GM18867 (cell line): ENCODE results near the gene GMPPA.

Experiments
- ATAC-seq: cut with Tn5 transposase; IDR thresholded peaks from one replicate; pipeline ENCODE4 v1.9.1; 2021; ENCODE audit warnings: mild to moderate bottlenecking, moderate library complexity; ENCODE audit not compliant: unreplicated experiment

Gene GMPPA

GRCh38 chr2:219498280-219499057 lies at the start of gene GMPPA:
Gene GMPPA, plus strand, starts transcription at chr2:219498891. Its CDS starts 1,085 bp downstream, at chr2:219499976.
- ATAC-seq: peak; percentile 94

- ATAC-seq: no peak
Measured at GRCh38 chr2:219449609-219450008, 49.1 kb upstream of the GMPPA start.

GRCh38 chr2:219451661-219452360 lies 46.9 kb upstream of the GMPPA start:
- no peak for ATAC-seq

- ATAC-seq: no peak
Measured at GRCh38 chr2:219452361-219453317, 46.1 kb upstream of the GMPPA start.

- no peak for ATAC-seq
Measured at GRCh38 chr2:219453671-219454590, 44.8 kb upstream of the GMPPA start.

GRCh38 chr2:219455581-219455980 lies 43.1 kb upstream of the GMPPA start:
- ATAC-seq: no peak

- peak; percentile 70 for ATAC-seq
Measured at GRCh38 chr2:219457784-219458369, 40.8 kb upstream of the GMPPA start.

- no peak for ATAC-seq
Measured at GRCh38 chr2:219458996-219459395, 39.7 kb upstream of the GMPPA start.

GRCh38 chr2:219459460-219460311 lies 39.0 kb upstream of the GMPPA start:
- ATAC-seq: peak; percentile 79

- ATAC-seq: no peak
Measured at GRCh38 chr2:219460424-219460926, 38.2 kb upstream of the GMPPA start.

GRCh38 chr2:219461047-219461514 lies 37.6 kb upstream of the GMPPA start:
- ATAC-seq: no peak

- no peak for ATAC-seq
Measured at GRCh38 chr2:219461669-219462068, 37.0 kb upstream of the GMPPA start.

- ATAC-seq: no peak
Measured at GRCh38 chr2:219462349-219462748, 36.3 kb upstream of the GMPPA start.

- no peak for ATAC-seq
Measured at GRCh38 chr2:219464286-219465032, 34.2 kb upstream of the GMPPA start.

GRCh38 chr2:219465659-219466561 lies 32.8 kb upstream of the GMPPA start:
- ATAC-seq: no peak

- ATAC-seq: no peak
Measured at GRCh38 chr2:219466816-219467735, 31.6 kb upstream of the GMPPA start.
